GM18951 (cell line): ENCODE data around the gene MB21D2.

Experiments used
- POLR2A ChIP-seq: IDR thresholded peaks from 4 replicates; pipeline ENCODE4 v1.6.1; 2011; ENCODE audit warnings: mild to moderate bottlenecking; ENCODE audit not compliant: insufficient read length, insufficient read depth; ENCODE audit errors: extremely low read depth
- in situ Hi-C: fragments of 300-500 bp; cut with MboI; formaldehyde crosslinking; loops from one replicate; pipeline ENCODE4 v1.12.0; 2022; ENCODE audit warnings: low sequenced_read_pairs, mixed read lengths, inconsistent platforms; ENCODE audit not compliant: unreplicated experiment

The MB21D2 gene

GRCh38 chr3:192835818-192836815 is 81.5 kb downstream of the MB21D2 start:
- no peak for TF ChIP-seq POLR2A
- in situ Hi-C loops: no loop called here

DNA sequence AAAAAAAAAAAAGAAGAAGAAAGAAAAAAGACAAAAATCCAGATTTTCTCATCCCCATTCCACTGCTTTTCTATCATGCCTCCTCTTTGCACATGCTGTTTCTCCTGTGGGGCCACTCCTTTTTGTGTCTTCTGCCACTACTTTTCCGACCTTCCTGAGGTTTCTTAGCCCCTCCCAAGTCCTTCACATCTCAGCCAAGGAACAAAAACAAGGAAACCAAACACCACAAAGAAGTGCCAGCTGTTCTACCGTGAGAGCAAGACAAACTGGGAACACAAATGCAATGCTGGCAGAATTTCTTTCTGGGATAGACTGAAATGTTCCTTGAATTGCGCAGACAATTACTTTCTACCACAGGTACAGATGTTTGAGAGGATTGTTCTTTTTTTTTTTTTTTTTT is 83.2 kb downstream of the MB21D2 start:
- in situ Hi-C loops: no loop called here

DNA sequence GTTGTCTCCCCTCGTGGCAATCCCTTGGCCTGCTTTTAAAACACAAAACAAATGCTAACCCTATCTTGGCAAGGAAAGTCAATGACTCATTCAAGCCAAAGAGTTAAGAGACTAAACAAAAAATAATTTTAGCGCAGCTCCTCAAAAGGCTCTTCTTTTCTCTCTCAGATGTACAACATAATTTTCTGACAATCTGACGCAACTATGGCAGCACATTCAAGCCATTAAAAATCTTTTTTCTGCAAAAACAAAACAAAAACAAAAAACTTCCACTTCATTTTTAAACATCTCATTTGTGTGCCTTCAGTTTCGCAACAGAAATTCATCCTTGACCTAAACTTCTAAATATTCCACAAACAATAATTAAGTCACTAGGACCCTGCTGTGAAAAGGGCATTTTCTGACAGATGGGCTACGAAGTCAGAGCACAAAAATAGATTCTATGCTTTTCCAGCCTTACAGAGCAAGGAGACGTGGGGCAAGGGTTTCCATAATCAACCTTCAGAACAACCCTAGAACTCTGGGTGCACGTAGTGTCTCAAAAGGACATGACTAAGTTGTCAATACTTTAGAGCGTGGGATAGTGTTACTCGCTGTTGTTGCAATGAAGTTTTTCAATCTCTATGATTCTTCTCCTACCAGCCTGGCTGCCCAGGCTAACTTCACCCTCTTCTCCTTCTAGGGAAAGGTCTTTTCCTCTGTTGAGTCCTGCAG is 84.3 kb downstream of the MB21D2 start:
- no peak for TF ChIP-seq POLR2A
- in situ Hi-C loops: no loop called here

More for the DNA sequence above, 83.2 kb downstream of the MB21D2 start:
- no peak for TF ChIP-seq POLR2A

DNA sequence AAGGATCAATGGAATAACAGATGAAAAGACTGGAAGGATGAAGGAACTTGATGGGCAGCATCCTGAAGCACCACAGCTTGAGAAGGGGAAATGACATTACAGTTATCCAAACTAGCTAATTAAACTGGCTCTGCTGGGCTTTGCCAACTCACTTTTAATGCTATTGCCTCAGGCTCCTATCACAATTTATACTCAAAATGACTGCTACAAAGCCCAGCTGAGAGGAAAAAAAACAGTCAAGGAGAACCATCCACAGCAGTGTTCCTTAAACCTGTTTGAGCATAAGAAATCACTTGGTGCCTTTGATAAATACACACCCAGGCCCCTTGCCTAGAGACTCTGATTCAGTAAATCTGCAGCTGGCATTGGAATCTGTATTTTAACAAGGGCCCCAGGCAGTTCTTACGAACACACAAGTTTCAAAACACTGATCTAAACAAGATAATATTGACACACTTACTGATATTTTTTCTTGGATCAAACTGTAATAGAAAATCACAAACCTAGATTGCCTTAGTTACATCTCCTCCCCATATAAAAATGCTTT is 85.8 kb downstream of the MB21D2 start:
- TF ChIP-seq POLR2A: no peak
- in situ Hi-C loops: no loop called here

GRCh38 chr3:192831111-192831644 is 86.5 kb downstream of the MB21D2 start:
- TF ChIP-seq POLR2A: no peak
- in situ Hi-C loops: no loop called here

DNA sequence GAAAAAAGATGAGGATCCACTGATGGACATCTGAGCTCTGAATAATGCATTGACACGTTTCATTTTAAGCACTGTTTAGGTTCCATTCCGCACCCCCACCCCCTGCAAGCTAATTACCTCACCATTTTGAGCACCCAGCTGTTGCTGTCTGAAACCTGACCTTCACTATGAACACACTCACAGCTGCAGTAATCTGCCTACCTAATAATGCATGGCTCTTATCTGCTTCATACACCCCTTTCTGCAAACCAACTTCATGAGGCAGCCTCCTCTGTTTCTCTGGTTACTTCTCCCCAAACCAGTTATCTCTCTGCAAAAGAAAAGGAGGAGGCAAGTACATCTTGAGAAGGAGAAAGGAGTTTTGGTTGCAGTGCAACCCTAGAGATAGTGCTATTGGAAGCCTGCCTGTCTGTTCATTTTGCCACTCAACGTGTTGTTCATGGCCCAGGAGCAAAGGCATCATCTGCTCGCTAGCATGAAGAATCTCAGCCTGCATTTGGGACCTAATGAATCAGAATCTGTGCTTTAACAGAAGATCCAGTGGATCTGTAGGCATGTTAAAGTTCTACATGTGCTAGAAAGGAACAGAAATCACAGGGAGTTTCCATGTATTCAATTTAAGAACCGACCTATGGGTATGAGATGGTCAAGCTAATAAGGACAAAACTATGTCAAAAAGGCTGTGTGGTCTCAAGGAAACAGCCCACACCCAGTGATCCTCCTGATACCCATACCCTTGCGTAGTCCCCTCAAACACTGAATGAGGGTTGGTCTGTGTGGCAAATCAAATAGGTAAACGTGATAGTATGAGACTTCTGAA is 87.2 kb downstream of the MB21D2 start:
- in situ Hi-C loops: no loop called here
- no peak for TF ChIP-seq POLR2A

DNA sequence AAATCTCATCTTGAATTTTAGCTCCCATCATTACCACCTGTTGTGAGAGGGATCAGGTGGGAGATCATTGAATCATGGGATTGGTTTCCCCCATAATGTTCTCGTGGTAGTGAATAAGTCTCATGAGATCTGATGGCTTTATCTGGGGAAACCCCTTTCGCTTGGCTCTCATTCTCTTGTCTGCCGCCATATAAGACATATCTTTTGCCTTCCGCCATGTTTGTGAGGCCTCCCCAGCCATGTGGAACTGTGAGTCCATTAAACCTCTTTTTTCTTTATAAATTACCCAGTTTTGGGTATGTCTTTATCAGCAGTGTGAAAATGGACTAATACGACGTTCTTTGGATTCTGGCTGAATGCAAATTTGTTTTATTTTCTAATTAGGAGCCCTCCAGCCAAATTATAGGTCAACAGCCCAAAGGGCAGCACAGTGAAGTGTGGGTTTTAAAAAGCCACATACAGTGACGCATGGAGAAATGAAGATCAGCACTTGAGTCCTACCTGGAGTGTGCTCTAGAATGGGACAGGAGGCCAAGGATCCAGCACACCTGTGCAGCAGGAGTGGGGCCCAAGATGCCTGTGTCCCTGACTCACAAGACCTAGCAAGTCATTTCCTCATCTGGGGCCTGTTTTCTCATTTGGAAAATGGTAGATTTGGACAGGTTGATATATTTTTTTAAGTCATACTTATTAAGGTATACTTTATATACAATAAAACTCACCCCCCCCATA is 89.6 kb downstream of the MB21D2 start:
- TF ChIP-seq POLR2A: no peak
- in situ Hi-C loops: no loop called here

GRCh38 chr3:192827208-192827607 is 90.4 kb downstream of the MB21D2 start:
- TF ChIP-seq POLR2A: no peak
- in situ Hi-C loops: no loop called here

DNA sequence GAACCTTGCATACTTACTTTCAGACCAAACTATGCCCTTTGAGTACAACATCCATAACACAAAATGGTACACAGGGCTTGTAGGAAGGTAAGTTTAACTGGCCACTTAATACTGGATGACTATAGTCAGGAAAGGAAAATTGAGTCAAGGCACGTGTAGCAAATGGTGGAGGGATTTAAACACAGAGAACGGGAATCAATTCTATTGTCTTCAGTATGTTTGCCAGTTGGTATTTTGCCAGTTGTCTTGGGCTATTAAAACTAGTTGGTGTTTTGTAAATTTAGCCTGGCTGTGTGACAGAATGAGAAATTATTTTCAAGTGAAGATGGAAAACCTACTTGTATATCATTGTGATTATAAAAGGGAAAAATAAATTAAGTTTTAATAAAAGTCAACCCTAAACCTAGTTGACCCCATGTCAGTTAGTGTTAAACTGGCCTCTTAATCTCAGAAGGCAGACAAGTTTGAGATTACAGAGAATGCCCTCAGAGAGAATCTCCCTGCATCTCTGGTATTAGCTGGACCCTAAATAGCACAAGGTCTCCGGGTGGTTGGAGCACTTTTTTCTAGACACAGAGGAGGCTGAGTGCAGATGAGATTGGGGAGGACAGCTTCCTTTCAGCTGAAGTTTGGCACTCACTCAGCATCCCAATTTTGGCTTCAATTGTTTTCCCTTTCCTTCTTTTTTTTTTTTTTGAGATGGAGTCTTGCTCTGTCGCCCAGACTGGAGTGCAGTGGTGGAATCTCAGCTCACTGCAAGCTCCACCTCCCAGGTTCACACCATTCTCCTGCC is 91.2 kb downstream of the MB21D2 start:
- in situ Hi-C loops: no loop called here
- TF ChIP-seq POLR2A: no peak

DNA sequence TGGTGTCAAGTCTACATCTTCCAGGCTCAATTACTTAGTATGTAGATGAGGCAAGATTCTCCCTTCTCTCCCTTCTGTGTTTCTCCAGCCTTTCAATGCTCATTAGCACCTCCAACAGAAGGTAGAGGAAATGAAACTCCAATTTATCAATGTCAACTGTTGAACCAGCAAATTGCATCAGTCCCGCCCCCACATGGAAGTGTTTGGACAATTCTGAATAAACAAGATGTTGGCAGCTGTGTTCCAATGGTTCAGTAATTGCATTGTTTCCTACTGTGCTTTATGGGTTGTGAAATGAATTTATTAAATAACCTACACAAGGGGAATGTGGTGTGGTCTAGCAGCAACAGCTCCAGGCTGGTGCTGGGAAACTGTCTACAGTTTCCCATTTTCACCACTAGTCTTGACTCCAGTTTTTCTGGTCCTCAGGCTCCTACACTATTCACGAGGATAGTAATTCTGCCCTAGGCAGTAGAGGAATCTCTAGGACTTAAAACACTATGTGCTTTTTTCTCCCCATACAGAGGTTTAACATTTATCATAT is 91.9 kb downstream of the MB21D2 start:
- in situ Hi-C loops: no loop called here

GRCh38 chr3:192825216-192825615 is 92.4 kb downstream of the MB21D2 start:
- TF ChIP-seq POLR2A: no peak

More for the DNA sequence above, 91.9 kb downstream of the MB21D2 start:
- TF ChIP-seq POLR2A: no peak

DNA sequence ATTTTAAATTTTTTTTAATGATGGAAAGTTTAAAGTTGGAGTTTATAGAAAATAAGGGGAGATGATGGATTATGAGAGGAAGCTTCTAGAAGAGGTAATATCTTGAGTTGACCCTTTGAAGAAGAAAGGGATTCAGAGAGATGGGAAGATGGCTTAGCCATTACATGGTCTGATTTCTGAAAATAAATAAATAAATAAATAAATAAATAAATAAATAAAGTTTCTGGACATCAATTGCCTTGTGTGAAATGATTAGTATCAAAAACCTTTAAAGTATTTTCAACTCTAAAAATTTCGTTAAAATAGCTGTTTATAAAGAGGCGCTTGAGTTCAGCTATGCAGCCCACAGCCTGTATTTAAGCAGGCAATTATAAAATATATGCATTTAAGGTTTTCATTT is 93.3 kb downstream of the MB21D2 start:
- no peak for TF ChIP-seq POLR2A
- in situ Hi-C loops: loop anchor here (25.0 kb wide), 1 partner anchor 738 kb away; the partner anchor contains the start of gene ATP13A4

More at GRCh38 chr3:192825216-192825615, 92.4 kb downstream of the MB21D2 start:
- in situ Hi-C loops: no loop called here
